ENCODE results near the gene FCHO1.
"Not testable (repeated sequence)": the region's sequence is repeated elsewhere in the genome, so short reads cannot be mapped to it uniquely, and the experiment has no call there.

Gene FCHO1

DNA sequence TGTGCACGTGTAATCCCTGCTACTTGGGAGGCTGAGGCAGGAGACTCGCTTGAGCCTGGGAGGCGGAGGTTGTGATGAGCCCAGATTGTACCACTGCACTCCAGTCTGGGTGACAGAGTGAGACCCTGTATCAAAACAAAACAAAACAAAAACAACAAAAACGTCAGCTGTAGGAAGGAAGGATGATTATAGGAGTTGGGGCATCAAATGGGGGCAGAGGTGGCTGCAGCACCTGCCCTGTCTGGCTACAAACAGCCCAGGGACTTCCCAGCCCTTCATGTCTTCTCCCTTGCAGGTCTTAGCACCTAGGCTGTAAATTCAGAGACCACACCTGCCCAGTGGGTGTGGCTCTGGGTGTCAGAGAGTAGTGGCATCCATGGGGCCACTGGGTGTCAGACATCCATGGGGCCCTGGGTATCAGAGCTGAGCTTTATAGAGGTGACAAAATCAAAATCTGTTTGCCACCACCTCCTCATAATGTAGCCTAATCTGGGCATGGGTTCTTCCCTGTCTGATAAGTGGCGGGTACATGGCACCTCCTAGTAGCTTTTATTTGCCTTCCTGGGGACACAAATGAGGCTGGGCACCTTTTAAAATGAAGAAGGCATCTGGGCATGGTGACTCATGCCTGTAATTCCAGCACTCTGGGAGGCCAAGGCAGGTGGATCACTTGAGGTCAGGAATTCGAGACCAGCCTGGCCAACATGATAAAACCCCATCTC is 38.9 kb downstream of the FCHO1 start:
- in situ Hi-C loops (cut with MboI; ENCODE audit: low sequenced_read_pairs) = no loop called here

- in situ Hi-C loops (cut with MboI; ENCODE audit: low sequenced_read_pairs) = no loop called here
Measured at GRCh38 chr19:17794412-17794730, 43.1 kb downstream of the FCHO1 start.

DNA sequence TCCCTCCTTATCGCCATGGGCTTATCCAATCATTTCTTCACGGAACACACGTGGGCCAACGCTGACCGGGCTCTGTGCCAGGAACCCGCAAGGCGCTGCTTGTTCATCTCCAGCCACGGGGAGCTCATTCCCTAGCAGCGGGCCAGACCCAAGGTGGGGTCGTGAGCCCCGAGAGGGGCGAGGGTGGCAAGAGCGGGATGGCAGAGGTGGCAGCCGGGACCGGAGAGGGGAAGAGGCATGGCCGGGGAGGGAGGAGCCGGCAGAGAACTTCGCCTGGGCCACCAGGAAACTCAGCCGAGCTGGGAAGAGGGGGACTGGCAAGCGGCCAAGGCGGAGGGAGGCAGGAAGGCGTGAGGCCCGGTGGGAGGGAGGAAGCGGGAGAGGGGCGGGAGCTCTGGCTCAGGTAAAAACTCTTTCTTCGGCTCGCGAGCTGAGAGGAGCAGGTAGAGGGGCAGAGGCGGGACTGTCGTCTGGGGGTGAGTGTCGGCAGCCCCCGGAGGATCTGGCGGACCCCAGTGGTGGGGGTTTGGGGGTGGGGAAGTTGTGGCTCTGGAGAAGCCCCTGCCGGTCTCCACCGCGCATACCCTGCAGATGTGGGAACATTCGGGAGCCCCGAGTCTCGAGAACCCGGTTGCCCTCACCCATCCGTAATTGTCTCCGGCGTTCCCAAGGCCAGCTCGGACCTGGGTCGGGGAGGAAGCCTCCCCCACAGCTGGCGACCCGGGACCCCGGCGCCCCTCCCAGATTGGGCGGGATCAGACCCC is 43.6 kb downstream of the FCHO1 start, which contains the start of gene B3GNT3:
TSS of gene B3GNT3 (plus strand) at position 408 of the 764 bp plus-strand sequence. CDS start 12,670 bp downstream, outside the sequence.
- in situ Hi-C loops (cut with MboI; ENCODE audit: low sequenced_read_pairs) = no loop called here

- in situ Hi-C loops (cut with MboI; ENCODE audit: low sequenced_read_pairs) = no loop called here
Measured at GRCh38 chr19:17795495-17795856, 44.2 kb downstream of the FCHO1 start.

- in situ Hi-C loops (cut with MboI; ENCODE audit: low sequenced_read_pairs) = no loop called here
Measured at GRCh38 chr19:17796013-17796837, 44.9 kb downstream of the FCHO1 start.

- in situ Hi-C loops (cut with MboI; ENCODE audit: low sequenced_read_pairs) = no loop called here
Measured at GRCh38 chr19:17796838-17797423, 45.7 kb downstream of the FCHO1 start.

- in situ Hi-C loops (cut with MboI; ENCODE audit: low sequenced_read_pairs) = no loop called here
Measured at GRCh38 chr19:17797424-17798201, 46.3 kb downstream of the FCHO1 start.

- in situ Hi-C loops (cut with MboI; ENCODE audit: low sequenced_read_pairs) = not testable (repeated sequence)
Measured at GRCh38 chr19:17798599-17798998, 47.3 kb downstream of the FCHO1 start.

DNA sequence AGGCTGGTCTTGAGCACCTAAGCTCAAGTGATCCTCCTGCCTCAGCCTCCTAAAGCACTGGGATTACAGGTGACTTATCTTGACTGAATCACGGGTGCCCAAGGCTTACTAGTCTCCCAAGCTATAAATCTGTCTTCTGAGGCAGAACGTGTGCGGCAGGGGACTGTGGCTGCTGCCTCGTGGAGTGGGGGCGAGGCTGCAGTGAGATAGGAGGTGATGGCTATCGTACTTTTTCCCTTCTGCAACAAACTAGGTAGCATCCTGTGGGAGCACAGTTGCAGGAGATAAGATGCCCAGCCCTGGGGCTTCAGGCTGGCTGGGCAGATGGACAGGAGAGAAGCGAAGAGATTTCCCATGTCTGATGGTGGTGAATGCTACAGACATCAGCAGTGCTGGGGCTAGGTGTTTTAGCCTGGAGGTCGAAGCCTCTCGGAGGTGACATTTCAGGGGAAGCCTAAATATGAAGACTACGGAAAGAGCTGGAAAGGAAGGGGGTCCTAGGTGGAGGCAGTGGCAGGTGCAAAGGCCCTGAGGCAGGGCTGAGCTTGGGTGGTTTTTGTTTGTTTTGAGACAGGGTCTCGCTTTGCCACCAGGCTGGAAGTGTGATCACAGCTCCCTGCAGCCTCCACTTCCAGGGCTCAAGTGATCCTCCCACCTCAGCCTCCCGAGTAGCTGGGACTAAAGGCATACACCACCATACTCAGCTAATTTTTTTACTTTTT is 51.0 kb downstream of the FCHO1 start:
- in situ Hi-C loops (cut with MboI; ENCODE audit: low sequenced_read_pairs) = no loop called here

DNA sequence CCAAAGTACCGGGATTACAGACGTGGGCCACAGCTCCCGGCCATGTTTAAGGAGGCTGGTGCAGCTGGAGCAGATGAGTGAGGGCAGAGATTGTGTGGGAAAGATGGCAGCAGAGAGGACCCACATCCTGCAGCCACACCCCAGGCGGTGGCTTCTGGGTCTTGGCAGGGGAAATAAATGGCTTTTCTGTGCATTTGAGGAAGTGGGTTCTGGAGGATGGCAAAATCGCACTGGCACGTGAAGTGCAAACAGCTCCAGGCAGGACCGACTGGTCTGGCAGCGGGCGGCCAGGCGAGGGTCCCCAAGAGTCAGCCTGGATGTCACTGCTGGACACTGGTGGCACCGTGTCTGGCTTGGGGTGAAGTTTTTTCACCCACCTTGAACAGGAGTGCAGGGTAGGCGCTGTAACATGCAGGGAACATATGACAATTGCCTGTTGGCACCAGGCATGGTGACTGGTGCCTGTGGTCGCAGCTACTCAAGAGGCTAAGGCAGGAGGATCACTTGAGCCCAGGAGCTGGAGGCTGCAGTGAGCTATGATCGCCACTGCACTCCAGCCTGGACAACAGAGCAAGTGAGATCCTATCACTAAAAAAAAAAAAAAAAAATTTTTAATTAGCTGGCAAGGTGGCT is 52.1 kb downstream of the FCHO1 start:
- in situ Hi-C loops (cut with MboI; ENCODE audit: low sequenced_read_pairs) = no loop called here

- in situ Hi-C loops (cut with MboI; ENCODE audit: low sequenced_read_pairs) = no loop called here
Measured at GRCh38 chr19:17805427-17805826, 54.1 kb downstream of the FCHO1 start.

DNA sequence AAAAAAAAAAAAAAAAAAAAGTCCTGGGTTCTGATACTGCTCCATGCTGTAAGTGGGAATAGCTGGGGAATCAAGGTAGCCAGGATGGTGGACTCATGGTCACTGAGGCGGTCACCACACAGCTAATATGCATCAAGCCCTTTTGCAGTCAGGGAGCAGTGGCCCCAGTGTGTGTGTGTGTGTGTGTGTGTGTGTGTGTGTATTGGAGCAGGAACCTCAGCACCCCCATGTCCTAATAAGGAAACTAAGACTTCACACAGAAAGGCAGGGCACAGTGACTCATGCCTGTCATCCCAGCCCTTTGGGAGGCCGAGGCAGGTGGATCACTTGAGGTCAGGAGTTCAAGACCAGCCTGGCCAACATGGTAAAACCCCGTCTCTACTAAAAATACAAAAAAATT is 55.7 kb downstream of the FCHO1 start:
- in situ Hi-C loops (cut with MboI; ENCODE audit: low sequenced_read_pairs) = no loop called here

DNA sequence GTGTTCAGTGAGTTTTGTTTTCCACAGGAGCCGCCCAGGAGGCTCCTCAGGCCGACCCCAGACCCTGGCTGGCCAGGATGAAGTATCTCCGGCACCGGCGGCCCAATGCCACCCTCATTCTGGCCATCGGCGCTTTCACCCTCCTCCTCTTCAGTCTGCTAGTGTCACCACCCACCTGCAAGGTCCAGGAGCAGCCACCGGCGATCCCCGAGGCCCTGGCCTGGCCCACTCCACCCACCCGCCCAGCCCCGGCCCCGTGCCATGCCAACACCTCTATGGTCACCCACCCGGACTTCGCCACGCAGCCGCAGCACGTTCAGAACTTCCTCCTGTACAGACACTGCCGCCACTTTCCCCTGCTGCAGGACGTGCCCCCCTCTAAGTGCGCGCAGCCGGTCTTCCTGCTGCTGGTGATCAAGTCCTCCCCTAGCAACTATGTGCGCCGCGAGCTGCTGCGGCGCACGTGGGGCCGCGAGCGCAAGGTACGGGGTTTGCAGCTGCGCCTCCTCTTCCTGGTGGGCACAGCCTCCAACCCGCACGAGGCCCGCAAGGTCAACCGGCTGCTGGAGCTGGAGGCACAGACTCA is 56.5 kb downstream of the FCHO1 start:
- in situ Hi-C loops (cut with MboI; ENCODE audit: low sequenced_read_pairs) = no loop called here

DNA sequence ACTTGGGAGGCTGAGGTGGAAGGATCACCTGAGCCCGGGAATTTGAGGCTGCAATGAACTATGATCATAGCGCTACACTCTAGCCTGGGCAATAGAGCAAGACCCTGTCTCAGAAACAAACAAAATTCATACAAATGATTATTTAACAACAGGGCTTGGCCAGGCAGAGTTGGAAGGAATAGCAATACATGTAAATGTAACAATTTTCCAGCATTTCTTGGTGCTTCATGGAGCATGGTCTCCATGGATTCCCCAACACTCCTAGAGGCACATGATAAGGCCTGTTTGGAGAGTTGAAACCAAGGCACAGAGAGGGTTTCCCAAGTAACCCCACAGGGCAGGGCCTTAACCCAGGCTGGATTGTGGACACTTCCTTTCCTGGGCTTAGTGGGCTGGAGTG is 59.8 kb downstream of the FCHO1 start:
- in situ Hi-C loops (cut with MboI; ENCODE audit: low sequenced_read_pairs) = no loop called here

GRCh38 chr19:17811681-17812080 is 60.4 kb downstream of the FCHO1 start:
- in situ Hi-C loops (cut with MboI; ENCODE audit: low sequenced_read_pairs) = no loop called here

- in situ Hi-C loops (cut with MboI; ENCODE audit: low sequenced_read_pairs) = no loop called here
Measured at GRCh38 chr19:17812099-17812498, 60.8 kb downstream of the FCHO1 start.

- in situ Hi-C loops (cut with MboI; ENCODE audit: low sequenced_read_pairs) = no loop called here
Measured at GRCh38 chr19:17817668-17818363, 66.5 kb downstream of the FCHO1 start.

GRCh38 chr19:17821190-17821589 is 69.9 kb downstream of the FCHO1 start, which contains the start of gene INSL3:
Gene INSL3 (minus strand): TSS chr19:17821519. CDS start chr19:17821506, 13 bp downstream.
- in situ Hi-C loops (cut with MboI; ENCODE audit: low sequenced_read_pairs) = no loop called here
